GM19467 (cell line): Measurements from ENCODE around the gene TRABD2B.

Source experiments
- ATAC-seq: cut with Tn5 transposase; IDR thresholded peaks from one replicate; pipeline ENCODE4 v1.9.1; 2021; ENCODE audit warnings: mild to moderate bottlenecking, moderate library complexity; ENCODE audit not compliant: unreplicated experiment

The TRABD2B gene

GRCh38 chr1:47993881-47994625, 3.1 kb downstream of the TRABD2B start:
- no peak for ATAC-seq

- no peak for ATAC-seq
These were observed 3.8 kb downstream of the TRABD2B start for GRCh38 chr1:47993416-47993740.

- no peak for ATAC-seq
These were observed 4.3 kb downstream of the TRABD2B start for GRCh38 chr1:47992720-47993415.

GRCh38 chr1:47991673-47992072, 5.5 kb downstream of the TRABD2B start:
- no peak for ATAC-seq

- no peak for ATAC-seq
These were observed 6.0 kb downstream of the TRABD2B start for GRCh38 chr1:47991187-47991586.

GRCh38 chr1:47990286-47990685, 6.9 kb downstream of the TRABD2B start:
- no peak for ATAC-seq

GRCh38 chr1:47987601-47988000, 9.6 kb downstream of the TRABD2B start:
- no peak for ATAC-seq

GRCh38 chr1:47986761-47987200, 10.4 kb downstream of the TRABD2B start:
- no peak for ATAC-seq

- no peak for ATAC-seq
These were observed 12.2 kb downstream of the TRABD2B start for GRCh38 chr1:47985018-47985417.

GRCh38 chr1:47984175-47984789, 12.9 kb downstream of the TRABD2B start:
- no peak for ATAC-seq

GRCh38 chr1:47983691-47984090, 13.5 kb downstream of the TRABD2B start:
- no peak for ATAC-seq

- no peak for ATAC-seq
These were observed 15.4 kb downstream of the TRABD2B start for GRCh38 chr1:47981667-47982350.

- ATAC-seq, result no peak
These were observed 16.7 kb downstream of the TRABD2B start for GRCh38 chr1:47980501-47980900.

- ATAC-seq, result no peak
These were observed 17.5 kb downstream of the TRABD2B start for GRCh38 chr1:47979724-47980123.

- ATAC-seq, result no peak
These were observed 18.7 kb downstream of the TRABD2B start for GRCh38 chr1:47978486-47978885.

GRCh38 chr1:47976728-47977127, 20.5 kb downstream of the TRABD2B start:
- no peak for ATAC-seq

GRCh38 chr1:47976267-47976666, 20.9 kb downstream of the TRABD2B start:
- ATAC-seq, result no peak

GRCh38 chr1:47975302-47975921, 21.8 kb downstream of the TRABD2B start:
- no peak for ATAC-seq

GRCh38 chr1:47972864-47973432, 24.2 kb downstream of the TRABD2B start:
- ATAC-seq, result no peak

GRCh38 chr1:47971385-47972160, 25.6 kb downstream of the TRABD2B start:
- ATAC-seq, result no peak
